T-helper 1 cell treated with Interleukin-12 subunit alpha and Interleukin-12 subunit beta and Interleukin-4 antibody, amounts not matched to agents 30 μg/mL and 1 μg/mL, for 36 hours (primary cell): ENCODE results near the gene CLIC3.

Source experiments
- H3K27ac Mint-ChIP-seq: one replicate; pipeline ENCODE4 v1.8.0; 2021; ENCODE audit warnings: mild to moderate bottlenecking, mixed read lengths
- H3K27me3 Mint-ChIP-seq: one replicate; pipeline ENCODE4 v1.8.0; 2021; ENCODE audit warnings: low read depth, mixed read lengths
- H3K36me3 Mint-ChIP-seq: one replicate; pipeline ENCODE4 v1.8.0; 2021; ENCODE audit warnings: low read depth, mixed read lengths
- H3K4me1 Mint-ChIP-seq: one replicate; pipeline ENCODE4 v1.8.0; 2021; ENCODE audit warnings: low read depth, mixed read lengths
- H3K4me3 Mint-ChIP-seq: one replicate; pipeline ENCODE4 v1.8.0; 2021; ENCODE audit warnings: mild to moderate bottlenecking, moderate library complexity, mixed read lengths
- H3K9me3 Mint-ChIP-seq: one replicate; pipeline ENCODE4 v1.8.0; 2021; ENCODE audit warnings: mixed read lengths

Gene CLIC3

GRCh38 chr9:136988872-136989271, 7.5 kb downstream of the CLIC3 start:
- Mint-ChIP-seq H3K4me1 (peaks cover 14% of the 10 kb centered on the region), H3K4me3 (no peak overlapping the region), H3K9me3 (no peaks in the 10 kb centered on the region), H3K36me3 (peaks cover 6% of the 10 kb centered on the region), H3K27ac (no peak overlapping the region), H3K27me3 (peaks cover 40% of the 10 kb centered on the region)

- Mint-ChIP-seq H3K4me3 (no peak overlapping the region), H3K27ac (no peak overlapping the region), H3K36me3 (no peaks in the 10 kb centered on the region), H3K9me3 (no peaks in the 10 kb centered on the region), H3K4me1 (peaks cover 2% of the 10 kb centered on the region), H3K27me3 (peaks cover 43% of the 10 kb centered on the region)
These were observed 10.5 kb downstream of the CLIC3 start for GRCh38 chr9:136985853-136986252.

GRCh38 chr9:136985027-136985602, 11.3 kb downstream of the CLIC3 start:
- H3K4me3 Mint-ChIP-seq, result no peak overlapping the region
- no peaks in the 10 kb centered on the region for H3K9me3 Mint-ChIP-seq
- H3K36me3 Mint-ChIP-seq, result no peaks in the 10 kb centered on the region
- no peaks in the 10 kb centered on the region for H3K4me1 Mint-ChIP-seq
- H3K27ac Mint-ChIP-seq, result no peak overlapping the region
- H3K27me3 Mint-ChIP-seq, result peaks cover 44% of the 10 kb centered on the region

- no peak overlapping the region for H3K4me3 Mint-ChIP-seq
- no peak overlapping the region for H3K27ac Mint-ChIP-seq
- no peaks in the 10 kb centered on the region for H3K36me3 Mint-ChIP-seq
- H3K4me1 Mint-ChIP-seq, result no peaks in the 10 kb centered on the region
- H3K27me3 Mint-ChIP-seq, result peaks cover 39% of the 10 kb centered on the region
- no peaks in the 10 kb centered on the region for H3K9me3 Mint-ChIP-seq
These were observed 11.8 kb downstream of the CLIC3 start for GRCh38 chr9:136984464-136985026.

GRCh38 chr9:136983656-136984314, 12.6 kb downstream of the CLIC3 start:
- Mint-ChIP-seq H3K36me3 (no peaks in the 10 kb centered on the region), H3K4me1 (no peaks in the 10 kb centered on the region), H3K4me3 (no peak overlapping the region), H3K9me3 (no peaks in the 10 kb centered on the region), H3K27ac (no peak overlapping the region), H3K27me3 (peaks cover 31% of the 10 kb centered on the region)

- no peak overlapping the region for H3K4me3 Mint-ChIP-seq
- H3K36me3 Mint-ChIP-seq, result no peaks in the 10 kb centered on the region
These were observed 13.2 kb downstream of the CLIC3 start for GRCh38 chr9:136983167-136983566.

GRCh38 chr9:136982232-136983051, 13.9 kb downstream of the CLIC3 start, which contains the start of gene LCNL1:
TSS of gene LCNL1 (plus strand) at chr9:136982993. CDS start at chr9:136983587, 594 bp downstream.
- no peaks in the 10 kb centered on the region for H3K36me3 Mint-ChIP-seq
- no peaks in the 10 kb centered on the region for H3K9me3 Mint-ChIP-seq
- no peak within 1 kb of the TSS for H3K27ac Mint-ChIP-seq
- no peaks in the 10 kb centered on the region for H3K4me1 Mint-ChIP-seq
- H3K27me3 Mint-ChIP-seq, result peaks cover 21% of the 10 kb centered on the region
- H3K4me3 Mint-ChIP-seq, result no peak within 1 kb of the TSS

More at GRCh38 chr9:136983167-136983566, 13.2 kb downstream of the CLIC3 start:
- no peak overlapping the region for H3K27ac Mint-ChIP-seq
- no peaks in the 10 kb centered on the region for H3K9me3 Mint-ChIP-seq
- H3K4me1 Mint-ChIP-seq, result no peaks in the 10 kb centered on the region
- peaks cover 28% of the 10 kb centered on the region for H3K27me3 Mint-ChIP-seq

GRCh38 chr9:136981588-136982231, 14.7 kb downstream of the CLIC3 start:
- Mint-ChIP-seq H3K27me3 (peaks cover 16% of the 10 kb centered on the region), H3K36me3 (no peaks in the 10 kb centered on the region), H3K4me1 (no peaks in the 10 kb centered on the region), H3K27ac (no peak overlapping the region), H3K4me3 (no peak overlapping the region), H3K9me3 (no peaks in the 10 kb centered on the region)

GRCh38 chr9:136980669-136981478, 15.5 kb downstream of the CLIC3 start:
- no peaks in the 10 kb centered on the region for H3K9me3 Mint-ChIP-seq
- H3K27me3 Mint-ChIP-seq, result peaks cover 15% of the 10 kb centered on the region
- H3K4me3 Mint-ChIP-seq, result no peak overlapping the region
- H3K27ac Mint-ChIP-seq, result no peak overlapping the region
- no peaks in the 10 kb centered on the region for H3K36me3 Mint-ChIP-seq
- no peaks in the 10 kb centered on the region for H3K4me1 Mint-ChIP-seq

GRCh38 chr9:136979769-136980587, 16.4 kb downstream of the CLIC3 start:
- no peak overlapping the region for H3K4me3 Mint-ChIP-seq
- H3K27ac Mint-ChIP-seq, result no peak overlapping the region
- H3K9me3 Mint-ChIP-seq, result no peaks in the 10 kb centered on the region
- peaks cover 3% of the 10 kb centered on the region for H3K4me1 Mint-ChIP-seq
- no peaks in the 10 kb centered on the region for H3K36me3 Mint-ChIP-seq
- H3K27me3 Mint-ChIP-seq, result peaks cover 15% of the 10 kb centered on the region

- no peak overlapping the region for H3K27ac Mint-ChIP-seq
- peaks cover 3% of the 10 kb centered on the region for H3K4me1 Mint-ChIP-seq
- no peak overlapping the region for H3K4me3 Mint-ChIP-seq
- no peaks in the 10 kb centered on the region for H3K36me3 Mint-ChIP-seq
- peaks cover 13% of the 10 kb centered on the region for H3K27me3 Mint-ChIP-seq
- H3K9me3 Mint-ChIP-seq, result no peaks in the 10 kb centered on the region
These were observed 17.4 kb downstream of the CLIC3 start for GRCh38 chr9:136978865-136979544.

- Mint-ChIP-seq H3K27ac (no peak overlapping the region), H3K27me3 (peaks cover 9% of the 10 kb centered on the region), H3K36me3 (no peaks in the 10 kb centered on the region), H3K4me3 (no peak overlapping the region), H3K4me1 (peaks cover 3% of the 10 kb centered on the region), H3K9me3 (no peaks in the 10 kb centered on the region)
These were observed 18.1 kb downstream of the CLIC3 start for GRCh38 chr9:136978073-136978864.
